Measurements from ENCODE around the gene SPIRE1.
"Not testable (repeated sequence)": the region's sequence is repeated elsewhere in the genome, so short reads cannot be mapped to it uniquely, and the experiment has no call there.

The SPIRE1 gene

DNA sequence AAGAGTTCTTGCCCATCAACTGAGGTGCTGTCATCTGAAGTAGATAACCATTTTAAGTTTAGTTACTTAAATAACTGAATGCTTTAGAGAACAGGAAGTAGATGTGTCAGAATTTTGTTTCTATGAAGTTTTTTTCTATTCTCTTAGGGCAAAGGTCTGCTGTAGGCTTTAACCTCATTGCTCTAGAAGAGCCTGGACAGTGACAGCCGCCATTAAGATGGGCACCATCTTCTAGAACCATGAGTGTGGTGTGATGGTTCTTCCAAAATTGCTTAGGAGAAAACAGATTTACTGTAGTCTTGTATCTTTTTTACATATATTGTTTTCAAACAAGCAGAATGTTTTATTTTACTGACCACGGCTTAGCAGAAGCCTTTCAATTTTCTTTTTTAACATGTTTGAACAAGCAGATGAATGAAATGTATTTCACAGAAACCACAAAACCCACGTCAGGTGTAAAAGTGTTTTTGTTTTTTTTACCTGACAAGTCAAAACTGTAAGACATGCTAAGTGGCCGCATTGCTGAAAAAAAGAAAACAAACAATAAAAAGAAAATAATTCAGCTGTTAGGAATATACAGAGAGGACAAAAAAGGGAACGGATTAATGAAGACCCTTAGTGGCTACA is 172.3 kb downstream of the SPIRE1 start:
- DNase-seq (ENCODE audit: low spot score), result no peak

DNA sequence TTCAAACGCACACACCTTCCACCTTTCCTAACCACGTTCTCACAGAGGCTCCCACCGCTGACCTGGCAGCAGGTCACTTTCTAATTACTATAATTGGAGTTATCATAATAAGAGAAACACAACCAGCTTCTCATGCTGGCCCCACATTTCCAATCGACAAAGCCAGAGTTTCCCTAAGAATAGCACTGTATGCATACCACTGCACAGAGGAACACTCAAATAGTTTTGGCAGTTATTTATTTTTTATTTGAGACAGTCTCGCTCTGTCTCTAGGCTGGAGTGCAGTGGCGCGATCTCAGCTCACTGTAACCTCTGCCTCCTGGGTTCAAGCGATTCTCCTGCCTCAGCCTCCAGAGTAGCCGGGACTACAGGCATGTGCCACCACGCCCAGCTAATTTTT is 176.0 kb downstream of the SPIRE1 start:
- not testable (repeated sequence) for DNase-seq (ENCODE audit: low spot score)

DNA sequence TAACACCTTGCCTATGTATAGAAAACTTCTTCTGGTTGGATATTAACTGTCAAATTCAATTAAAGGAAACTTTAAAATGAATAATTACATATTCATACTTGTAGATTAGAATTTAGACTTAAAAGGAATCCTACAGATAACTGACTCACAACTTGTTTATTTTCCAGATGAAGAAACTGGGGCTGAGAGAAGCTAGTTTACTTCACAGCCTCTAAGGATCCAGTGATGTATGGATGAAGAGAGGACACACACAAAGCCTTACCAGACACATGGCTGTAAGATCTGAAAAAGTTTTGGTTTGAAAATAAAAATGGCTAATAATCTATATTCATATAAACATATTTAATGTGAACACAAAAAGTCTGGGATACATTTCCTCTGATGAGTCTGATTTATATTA is 177.9 kb downstream of the SPIRE1 start:
- DNase-seq (ENCODE audit: low spot score), result no peak

DNA sequence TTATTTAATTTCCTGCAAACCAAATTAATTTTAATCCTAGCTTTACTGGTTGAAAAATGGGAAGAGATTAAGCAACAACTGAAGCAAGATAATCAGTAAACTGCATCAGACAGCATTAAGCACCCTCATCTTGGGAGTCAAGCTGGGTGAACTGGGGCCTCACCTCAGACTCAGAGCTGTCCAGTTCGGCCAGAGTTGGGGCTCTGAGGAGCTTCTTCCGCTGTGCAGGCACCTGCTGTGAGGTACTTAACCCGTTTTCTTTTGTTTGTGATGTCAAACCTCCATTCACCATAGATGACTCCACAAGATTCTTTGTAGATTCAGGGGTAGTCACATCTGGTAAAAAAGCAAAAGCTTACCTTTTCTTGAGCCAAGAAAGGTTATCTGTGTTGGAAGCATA is 178.4 kb downstream of the SPIRE1 start:
- no peak for DNase-seq (ENCODE audit: low spot score)

DNA sequence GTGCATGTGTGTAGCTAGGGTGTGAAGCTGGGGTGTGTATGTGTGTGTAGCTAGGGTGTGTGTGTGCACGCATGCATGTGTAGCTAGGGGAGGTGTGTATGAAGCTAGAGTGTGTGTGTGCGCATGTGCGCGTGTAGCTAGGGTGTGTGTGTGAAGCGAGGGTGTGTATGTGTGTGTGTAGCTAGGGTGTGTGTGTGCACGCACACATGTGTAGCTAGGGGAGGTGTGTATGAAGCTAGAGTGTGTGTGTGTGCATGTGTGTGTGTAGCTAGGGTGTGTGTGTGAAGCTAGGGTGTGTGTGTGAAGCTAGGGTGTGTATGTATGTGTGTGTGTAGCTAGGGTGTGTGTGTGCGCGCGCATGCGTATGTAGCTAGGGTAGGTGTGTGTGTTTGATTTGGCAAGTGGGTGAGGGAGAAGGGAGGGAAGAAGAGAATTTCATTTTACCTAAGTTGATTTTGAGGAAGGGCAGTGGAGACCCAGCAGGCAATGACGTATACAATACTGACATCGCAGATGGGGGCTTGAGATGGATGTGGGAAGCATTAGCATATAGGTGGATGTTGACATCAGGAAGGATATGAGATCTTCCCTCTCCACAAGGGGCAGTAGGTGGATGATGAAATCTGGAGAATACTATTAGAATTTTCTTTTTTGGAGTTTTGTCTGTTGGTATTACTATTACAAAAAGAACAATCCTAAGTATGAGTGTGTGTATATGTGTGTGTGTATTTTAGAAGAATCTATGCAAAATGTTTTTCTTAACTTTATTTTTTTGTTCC is 179.4 kb downstream of the SPIRE1 start:
- DNase-seq (ENCODE audit: low spot score), result no peak

DNA sequence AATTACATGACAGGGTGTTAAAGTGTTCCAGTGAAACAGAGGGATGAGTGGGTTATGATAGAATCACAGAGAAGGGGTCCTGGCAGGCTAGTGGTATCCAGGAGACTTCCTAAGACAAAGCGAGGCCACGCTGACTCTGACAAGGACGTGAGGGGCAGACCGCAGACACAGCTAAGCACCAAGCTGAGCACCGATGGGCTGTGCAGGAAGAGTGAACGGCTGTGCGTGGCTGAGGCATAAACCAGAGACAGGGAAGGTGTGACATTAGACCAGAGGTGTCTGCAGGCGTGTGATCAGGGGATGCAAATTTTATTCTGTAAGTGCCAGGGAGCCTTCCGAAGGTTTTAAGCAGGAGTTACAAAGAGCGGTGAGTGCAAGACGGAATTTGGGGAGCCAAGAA is 180.3 kb downstream of the SPIRE1 start:
- DNase-seq (ENCODE audit: low spot score), result no peak

DNA sequence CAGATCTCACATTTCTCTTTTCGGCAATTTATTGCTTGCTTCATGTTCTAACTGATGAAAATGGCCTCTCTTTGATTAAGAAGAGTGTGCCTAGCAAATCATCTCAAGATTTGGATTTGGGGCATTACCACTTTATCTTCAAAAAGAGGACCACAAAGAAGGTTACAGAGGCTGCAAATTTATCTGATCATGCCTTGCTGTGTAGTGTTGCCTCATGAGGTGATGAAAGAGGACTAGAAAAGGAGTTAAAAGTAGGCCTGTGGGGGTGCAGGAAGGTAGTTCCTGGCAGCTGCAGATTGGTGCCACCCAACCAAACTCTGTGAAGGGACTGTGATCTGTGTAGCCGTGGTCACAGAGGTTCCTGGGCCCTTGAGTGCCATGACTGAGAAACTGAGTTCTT is 181.0 kb downstream of the SPIRE1 start:
- no peak for DNase-seq (ENCODE audit: low spot score)

DNA sequence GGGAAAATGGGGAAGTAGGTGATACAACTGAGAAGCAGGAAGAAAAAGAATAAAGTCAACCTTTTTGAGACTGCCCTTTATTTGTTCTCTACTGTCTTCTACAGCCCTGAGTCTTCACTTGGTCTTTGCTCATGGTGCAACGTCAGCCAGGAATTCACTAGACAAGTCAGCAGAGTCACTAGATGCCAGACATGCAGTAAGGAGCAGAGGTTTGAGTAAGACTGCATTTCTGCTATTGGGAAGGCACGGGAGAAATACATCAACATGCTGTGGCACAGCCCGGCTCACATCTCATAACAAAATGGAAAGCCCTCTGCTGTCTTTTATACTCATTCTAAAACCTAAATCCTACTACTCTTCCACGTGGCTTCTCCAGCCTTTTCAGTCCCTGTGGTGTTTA is 183.0 kb downstream of the SPIRE1 start:
- no peak for DNase-seq (ENCODE audit: low spot score)

DNA sequence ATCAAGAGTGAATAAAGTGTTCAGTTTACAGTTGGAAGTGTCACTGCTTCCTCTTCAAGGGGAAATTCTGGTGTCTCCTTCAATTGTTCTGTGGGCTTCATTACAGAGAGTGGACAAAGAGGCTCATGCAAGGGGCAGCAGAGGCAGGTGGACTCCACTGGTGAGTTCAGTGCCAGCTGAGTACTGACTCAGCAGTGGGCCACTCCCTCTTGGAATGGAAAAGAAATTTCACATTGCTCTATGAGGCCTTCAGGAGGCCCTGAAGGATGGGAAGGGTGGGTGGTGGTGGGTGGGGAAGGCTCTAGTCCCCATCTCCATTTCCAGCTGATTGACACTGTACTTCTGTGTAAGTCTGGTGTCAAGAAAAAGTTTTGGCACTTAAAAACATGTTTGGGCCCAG is 183.8 kb downstream of the SPIRE1 start:
- no peak for DNase-seq (ENCODE audit: low spot score)

DNA sequence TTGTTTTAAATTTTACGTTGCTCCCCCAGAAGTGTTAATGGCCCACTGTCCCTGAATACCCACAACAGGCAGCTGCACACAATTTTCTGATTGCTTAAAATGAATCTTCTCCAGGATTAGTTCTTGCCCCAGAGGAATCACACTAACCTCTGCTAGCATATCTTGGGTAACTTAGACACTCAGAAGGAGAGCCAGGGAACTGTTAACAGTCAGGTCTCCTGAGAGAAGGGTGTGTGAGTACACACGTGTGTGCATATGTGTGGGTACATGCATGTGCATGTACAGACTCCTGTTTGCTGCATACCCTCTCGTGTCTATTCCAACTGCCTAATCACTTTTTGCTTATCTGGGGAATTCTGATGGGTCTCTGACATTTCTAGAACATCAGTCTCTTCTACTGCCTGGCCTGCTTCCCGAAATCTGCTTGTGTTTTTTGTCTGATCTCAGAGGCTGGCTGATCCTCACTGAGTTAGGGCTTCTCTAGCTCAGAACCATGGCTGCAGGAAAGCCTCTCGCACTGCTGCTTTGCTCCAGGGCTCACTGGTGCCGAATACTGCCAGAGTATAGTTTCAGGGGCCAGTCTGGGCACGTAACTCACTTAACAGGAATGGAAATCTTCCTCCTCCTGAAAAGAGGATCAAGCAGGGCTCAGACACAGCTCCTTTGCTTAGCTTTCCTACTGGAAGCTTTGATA is 187.4 kb downstream of the SPIRE1 start:
- no peak for DNase-seq (ENCODE audit: low spot score)

DNA sequence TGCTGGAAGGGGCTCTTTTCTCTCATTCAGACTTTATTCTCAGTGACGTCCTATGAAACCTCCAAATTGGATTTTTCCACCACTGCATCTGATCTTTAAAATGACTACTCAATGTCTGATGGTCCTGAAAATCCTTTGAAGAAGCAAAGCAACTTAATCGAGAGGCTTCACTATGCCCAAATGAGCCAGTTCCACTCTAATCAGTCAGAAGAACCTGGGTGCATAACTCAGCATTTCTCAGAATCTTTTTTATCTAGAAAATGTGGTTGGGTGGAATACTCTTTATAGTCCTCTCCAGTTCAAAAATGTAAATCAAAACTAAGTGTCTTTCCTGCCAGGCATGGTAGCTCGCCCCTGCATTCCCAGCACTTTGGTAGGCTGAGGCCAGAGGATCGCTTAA is 189.5 kb downstream of the SPIRE1 start:
- DNase-seq (ENCODE audit: low spot score), result no peak

DNA sequence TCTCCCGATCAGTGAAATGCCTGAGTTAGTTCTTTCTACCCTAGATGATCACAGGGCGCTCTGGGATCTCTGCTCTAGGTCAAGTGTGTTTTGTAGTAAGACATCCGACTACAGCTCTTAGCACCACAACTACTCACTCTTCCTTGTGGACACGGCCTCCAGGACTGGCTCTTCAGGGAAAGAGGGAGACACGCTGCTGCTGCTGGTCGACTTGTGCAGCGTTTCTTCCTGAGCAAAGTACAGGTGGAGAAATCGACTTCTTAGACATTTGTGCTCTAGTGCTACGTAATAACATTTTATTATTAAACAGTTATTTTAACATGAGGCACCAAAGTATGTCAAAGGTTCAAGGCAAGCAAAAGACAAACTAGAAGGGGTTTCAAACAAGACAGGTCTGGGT is 193.2 kb downstream of the SPIRE1 start:
- no peak for DNase-seq (ENCODE audit: low spot score)

DNA sequence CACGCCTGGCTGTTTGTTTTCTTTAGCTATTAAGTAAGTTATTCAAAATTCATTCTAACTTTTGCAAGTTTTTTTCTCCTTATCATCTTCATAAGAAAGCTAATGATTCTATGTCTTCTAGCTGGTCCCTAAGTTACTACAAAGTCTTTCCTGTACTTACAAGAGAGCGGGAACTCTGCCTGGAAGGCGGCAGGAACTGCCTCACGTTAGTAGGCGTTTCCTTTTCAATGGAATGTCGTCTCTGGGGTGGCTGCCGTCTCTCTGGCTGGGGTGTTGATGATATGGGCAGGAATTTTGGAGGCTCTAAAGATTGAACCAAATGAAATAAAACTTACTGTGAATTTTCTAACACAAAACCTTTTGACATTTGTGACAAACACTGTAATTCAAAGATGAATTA is 194.7 kb downstream of the SPIRE1 start:
- DNase-seq (ENCODE audit: low spot score), result no peak

DNA sequence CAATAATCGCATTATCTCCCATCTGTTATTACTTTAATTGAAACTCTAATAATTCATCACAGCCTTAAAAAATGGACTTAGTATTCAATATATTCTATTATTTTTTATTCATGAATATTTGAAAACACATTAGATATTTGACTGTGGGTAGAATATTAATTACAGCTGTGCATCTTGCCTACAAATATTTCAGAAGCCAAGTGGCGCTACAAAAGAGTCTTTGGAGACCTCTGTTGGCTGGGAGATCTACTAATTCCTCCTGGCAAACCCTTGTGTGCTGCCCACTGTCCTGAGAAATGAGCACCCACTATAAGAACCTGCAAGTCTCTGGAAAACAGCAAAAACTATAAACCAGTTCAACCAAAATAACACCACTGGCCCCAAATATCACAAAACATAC is 195.7 kb downstream of the SPIRE1 start:
- no peak for DNase-seq (ENCODE audit: low spot score)

DNA sequence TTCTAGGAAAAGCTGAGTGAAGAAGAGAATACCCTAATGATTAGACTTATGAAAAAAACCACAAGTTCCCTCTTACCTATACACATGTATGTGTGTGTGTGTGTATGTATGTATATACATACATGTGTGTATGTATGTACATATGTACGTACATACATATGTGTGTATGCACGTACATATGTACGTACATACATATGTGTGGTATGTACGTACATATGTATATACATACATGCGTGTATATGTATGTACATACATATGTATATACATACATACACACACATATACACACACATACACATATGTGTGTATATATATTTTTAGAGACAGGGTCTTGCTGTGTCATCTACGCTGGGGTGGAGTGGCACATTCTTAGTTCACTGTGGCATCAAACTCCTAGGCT is 196.6 kb downstream of the SPIRE1 start:
- no peak for DNase-seq (ENCODE audit: low spot score)

DNA sequence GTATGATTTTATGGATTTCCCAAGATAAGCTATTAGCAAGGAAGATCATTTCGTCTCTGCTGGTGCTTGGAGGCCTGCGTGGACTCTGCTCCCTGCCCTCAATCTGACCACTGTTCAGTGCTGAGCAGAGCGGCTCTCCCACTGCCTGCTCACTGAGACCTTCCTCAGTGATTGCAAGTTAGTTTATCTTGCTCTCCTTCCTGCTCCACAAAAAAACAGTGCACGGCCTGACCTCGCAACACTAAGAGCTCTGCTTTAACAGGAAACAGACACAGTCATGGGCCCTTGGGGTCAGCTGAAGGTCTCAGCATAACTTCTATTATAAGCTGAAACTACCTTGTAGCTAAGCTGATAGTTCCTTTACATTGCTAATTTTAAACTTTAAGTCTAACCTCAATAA is 197.0 kb downstream of the SPIRE1 start:
- no peak for DNase-seq (ENCODE audit: low spot score)

DNA sequence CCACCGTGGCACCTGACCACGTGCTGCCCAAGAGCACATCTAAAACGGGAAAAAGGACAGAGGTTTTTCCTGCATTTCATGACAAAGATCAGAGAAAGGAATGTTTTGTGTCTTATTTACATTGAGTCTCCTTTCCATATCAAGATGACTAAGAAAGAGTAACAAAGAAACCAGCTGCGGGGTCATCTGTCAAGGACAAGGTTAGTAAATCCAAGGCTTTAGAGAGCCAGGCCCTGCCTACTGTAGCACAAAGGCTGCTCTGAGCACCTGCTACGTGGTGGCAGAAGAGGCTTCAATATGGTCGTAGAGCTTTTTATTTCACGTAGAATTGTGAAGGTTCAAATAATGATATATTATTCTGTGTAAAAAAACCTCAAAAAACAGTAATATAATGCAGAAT is 199.1 kb downstream of the SPIRE1 start:
- DNase-seq (ENCODE audit: low spot score), result no peak

DNA sequence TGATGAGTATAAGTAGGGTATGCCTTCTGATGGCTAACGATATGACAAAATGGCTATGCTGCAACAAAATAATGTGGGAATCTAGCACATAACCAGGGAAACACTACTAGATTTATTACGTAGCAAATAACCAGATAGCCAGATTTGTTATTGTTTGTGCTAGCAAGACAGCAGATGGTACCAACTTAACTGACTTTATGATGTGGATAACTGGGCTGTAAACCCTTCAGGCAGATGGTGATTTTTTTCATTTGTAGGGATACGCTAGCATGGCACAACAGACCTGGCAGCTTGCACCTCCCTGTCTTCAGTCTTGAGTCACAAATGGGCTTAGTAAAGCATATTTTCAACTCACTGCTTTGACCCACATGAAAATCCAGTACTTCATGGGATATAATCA is 201.5 kb downstream of the SPIRE1 start:
- no peak for DNase-seq (ENCODE audit: low spot score)

DNA sequence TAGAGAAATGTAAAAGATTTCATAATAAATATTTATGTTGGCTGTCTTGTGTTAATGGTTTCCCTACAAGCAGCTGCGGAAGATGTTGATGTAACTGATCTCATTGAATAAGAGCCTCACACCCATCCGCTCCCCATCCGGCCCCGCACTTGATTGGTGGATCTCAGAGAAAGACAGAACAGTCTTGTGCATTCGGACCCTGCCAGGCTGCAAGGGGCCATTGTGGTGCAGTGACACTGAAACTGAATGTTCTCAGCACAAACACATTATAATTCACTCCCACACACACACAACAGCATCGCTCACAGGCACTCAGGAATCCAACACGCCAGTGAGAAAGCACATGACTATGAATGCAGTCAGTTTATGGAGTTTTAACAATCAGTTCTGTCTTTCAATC is 202.4 kb downstream of the SPIRE1 start:
- no peak for DNase-seq (ENCODE audit: low spot score)

DNA sequence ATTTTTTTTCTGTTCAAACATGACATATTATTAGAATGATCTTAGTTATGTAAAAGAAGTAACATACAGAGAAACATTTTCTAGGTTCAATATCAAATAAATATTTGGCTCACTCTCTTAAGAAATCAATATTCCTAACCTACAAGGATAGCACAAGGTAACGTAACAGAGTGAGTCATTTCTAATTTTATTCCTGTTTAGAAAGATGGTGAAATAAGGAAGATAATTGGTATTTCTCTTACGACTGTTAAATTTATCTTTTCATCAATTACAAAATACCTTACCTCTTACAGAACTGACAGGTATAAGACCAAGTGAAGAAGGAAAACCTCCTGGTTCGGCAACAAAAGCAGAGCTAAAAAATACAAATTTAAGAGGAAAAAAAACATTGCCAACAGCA is 205.1 kb downstream of the SPIRE1 start:
- no peak for DNase-seq (ENCODE audit: low spot score)

DNA sequence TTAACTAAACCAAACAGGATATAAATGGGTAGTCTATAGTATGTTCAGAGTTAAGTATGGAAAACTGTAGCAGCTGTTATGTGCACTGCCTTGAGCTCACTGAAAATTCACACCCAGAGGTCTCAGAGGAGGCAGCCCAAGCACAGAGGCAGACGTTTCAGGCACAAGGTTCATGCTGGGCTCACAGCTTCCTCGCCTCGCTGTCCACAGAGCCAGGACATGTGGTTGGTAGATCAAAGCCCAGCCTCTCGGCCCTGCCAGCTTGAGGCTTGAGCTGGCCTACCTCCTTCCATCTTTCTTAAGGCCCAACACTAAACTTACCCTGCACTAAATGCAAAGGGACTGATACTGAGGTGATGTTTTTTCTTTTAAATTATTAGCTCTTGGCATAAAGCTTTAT is 206.5 kb downstream of the SPIRE1 start:
- no peak for DNase-seq (ENCODE audit: low spot score)

DNA sequence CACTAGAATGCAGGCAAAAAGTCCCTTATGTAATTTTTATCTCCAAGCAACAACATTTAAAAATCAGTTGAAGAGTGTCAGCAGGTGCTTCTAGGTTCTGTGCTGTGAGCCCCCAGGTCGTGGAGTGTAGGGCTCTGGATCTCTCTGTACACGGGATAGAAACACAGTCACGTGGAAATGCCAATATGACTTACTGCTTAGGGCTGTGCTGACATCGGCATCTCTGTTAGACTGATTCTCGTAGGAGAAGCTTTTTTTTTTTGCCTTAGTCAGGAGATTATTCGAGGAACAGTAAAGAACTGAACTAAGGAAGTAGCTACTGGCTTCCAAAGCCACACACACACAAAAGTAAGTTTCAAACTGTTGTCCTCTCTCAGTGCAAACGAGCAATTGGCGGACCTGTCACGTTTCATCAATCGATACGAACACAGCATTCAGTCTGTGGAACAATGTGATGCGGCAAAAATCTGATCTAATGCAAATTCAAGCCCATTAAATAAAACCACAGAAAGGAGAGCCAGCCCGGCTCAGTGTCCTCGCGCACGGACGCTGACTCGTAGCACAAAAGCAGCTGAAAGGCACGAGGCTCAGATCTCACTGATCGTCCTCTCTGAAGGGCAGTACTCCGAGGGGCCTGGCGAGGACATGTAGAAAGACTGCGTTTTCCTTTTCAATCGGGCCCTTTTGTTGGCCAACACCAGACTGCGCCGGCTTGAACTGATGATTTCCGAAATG is 208.7 kb downstream of the SPIRE1 start:
- no peak for DNase-seq (ENCODE audit: low spot score)

DNA sequence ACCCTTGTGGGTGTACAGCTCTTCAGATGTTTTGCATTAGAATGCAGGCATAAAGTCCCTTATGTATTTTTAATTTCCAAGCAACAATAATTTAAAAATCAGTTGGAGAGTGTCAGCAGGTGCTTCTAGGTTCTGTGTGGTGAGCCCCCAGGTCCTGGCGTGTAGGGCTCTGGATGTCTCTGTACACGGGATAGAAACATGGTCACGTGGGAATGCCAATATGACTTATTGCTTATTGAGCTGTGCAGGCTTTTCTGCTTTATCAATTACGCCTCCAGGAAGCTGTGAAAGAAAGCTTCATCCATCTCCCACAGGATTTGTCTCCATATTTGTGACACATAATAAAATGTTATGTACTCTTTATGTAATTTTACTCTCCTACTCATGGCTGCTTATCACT is 212.4 kb downstream of the SPIRE1 start:
- DNase-seq (ENCODE audit: low spot score), result no peak

Measured in CD4-positive, alpha-beta T cell treated with Interleukin-6 at 100 ng/mL for 8 hours (primary cell).